Osteocyte (in vitro differentiated cells): ENCODE results near the gene DDX41. TPM values are rescaled to one million over a fixed set of nuclear protein-coding genes. Genes with fewer than 3 reads are reported as not detected.

Source experiments
- DNase-seq: peaks from one replicate; pipeline ENCODE4 v3.0.0; 2021; ENCODE audit warnings: mixed read lengths; ENCODE audit not compliant: unreplicated experiment; ENCODE audit errors: extremely low spot score
- H3K27ac Mint-ChIP-seq: one replicate; pipeline ENCODE4 v1.8.0; 2021; ENCODE audit warnings: mild to moderate bottlenecking, mixed read lengths; ENCODE audit not compliant: unreplicated experiment
- H3K27me3 Mint-ChIP-seq: one replicate; pipeline ENCODE4 v1.8.0; 2021; ENCODE audit warnings: mixed read lengths; ENCODE audit not compliant: unreplicated experiment
- H3K36me3 Mint-ChIP-seq: one replicate; pipeline ENCODE4 v1.8.0; 2021; ENCODE audit warnings: mixed read lengths; ENCODE audit not compliant: unreplicated experiment
- H3K4me1 Mint-ChIP-seq: one replicate; pipeline ENCODE4 v1.8.0; 2021; ENCODE audit warnings: mixed read lengths; ENCODE audit not compliant: unreplicated experiment
- H3K4me3 Mint-ChIP-seq: one replicate; pipeline ENCODE4 v1.8.0; 2021; ENCODE audit warnings: mild to moderate bottlenecking, moderate library complexity, mixed read lengths; ENCODE audit not compliant: unreplicated experiment
- H3K9me3 Mint-ChIP-seq: one replicate; pipeline ENCODE4 v1.8.0; 2021; ENCODE audit warnings: mixed read lengths; ENCODE audit not compliant: unreplicated experiment
- total RNA-seq: library from RNA; stranded (reverse); gene quantifications from 2 replicates; pipeline ENCODE4 v1.2.1, GENCODE V29; 2021
- TF ChIP-seq, protein P1 (sequence below): fragments of 200-600 bp; sonication (generic); IDR thresholded peaks from 2 replicates; pipeline ENCODE4 v1.5.0; 2021; ENCODE audit warnings: antibody characterized with exemption, mild to moderate bottlenecking, moderate library complexity

Gene DDX41
- total RNA-seq, 1 donor from 2014 or later = 83.1 TPM

DNA sequence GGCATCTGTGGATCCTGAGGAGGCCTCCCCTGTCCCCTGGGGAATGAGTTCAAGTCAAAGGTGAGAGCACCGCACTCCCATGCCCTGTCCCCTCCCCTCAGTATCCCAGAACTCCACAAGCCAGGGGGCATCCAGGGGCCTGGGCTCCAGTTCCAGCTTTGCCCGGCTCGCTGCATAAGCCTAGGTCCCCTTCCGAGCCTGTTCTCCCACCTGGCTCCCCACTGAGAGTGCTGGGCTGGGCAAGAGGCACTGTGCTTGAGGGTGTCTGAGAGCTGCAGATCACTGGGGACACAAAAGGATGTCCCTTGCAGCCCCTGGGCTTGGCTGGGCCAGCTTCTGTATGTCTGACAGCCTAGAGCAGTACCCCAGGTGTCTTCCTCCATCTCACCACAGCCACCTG is 11.7 kb downstream of the DDX41 start:
- Mint-ChIP-seq H3K4me3 (no peak overlapping the region), H3K27me3 (no peaks in the 10 kb centered on the region), H3K36me3 (peaks cover 2% of the 10 kb centered on the region), H3K9me3 (no peaks in the 10 kb centered on the region), H3K27ac (no peak overlapping the region), H3K4me1 (peaks cover 22% of the 10 kb centered on the region)
- no peak for DNase-seq
- TF ChIP-seq, protein P1, sequence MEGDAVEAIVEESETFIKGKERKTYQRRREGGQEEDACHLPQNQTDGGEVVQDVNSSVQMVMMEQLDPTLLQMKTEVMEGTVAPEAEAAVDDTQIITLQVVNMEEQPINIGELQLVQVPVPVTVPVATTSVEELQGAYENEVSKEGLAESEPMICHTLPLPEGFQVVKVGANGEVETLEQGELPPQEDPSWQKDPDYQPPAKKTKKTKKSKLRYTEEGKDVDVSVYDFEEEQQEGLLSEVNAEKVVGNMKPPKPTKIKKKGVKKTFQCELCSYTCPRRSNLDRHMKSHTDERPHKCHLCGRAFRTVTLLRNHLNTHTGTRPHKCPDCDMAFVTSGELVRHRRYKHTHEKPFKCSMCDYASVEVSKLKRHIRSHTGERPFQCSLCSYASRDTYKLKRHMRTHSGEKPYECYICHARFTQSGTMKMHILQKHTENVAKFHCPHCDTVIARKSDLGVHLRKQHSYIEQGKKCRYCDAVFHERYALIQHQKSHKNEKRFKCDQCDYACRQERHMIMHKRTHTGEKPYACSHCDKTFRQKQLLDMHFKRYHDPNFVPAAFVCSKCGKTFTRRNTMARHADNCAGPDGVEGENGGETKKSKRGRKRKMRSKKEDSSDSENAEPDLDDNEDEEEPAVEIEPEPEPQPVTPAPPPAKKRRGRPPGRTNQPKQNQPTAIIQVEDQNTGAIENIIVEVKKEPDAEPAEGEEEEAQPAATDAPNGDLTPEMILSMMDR = no peak

DNA sequence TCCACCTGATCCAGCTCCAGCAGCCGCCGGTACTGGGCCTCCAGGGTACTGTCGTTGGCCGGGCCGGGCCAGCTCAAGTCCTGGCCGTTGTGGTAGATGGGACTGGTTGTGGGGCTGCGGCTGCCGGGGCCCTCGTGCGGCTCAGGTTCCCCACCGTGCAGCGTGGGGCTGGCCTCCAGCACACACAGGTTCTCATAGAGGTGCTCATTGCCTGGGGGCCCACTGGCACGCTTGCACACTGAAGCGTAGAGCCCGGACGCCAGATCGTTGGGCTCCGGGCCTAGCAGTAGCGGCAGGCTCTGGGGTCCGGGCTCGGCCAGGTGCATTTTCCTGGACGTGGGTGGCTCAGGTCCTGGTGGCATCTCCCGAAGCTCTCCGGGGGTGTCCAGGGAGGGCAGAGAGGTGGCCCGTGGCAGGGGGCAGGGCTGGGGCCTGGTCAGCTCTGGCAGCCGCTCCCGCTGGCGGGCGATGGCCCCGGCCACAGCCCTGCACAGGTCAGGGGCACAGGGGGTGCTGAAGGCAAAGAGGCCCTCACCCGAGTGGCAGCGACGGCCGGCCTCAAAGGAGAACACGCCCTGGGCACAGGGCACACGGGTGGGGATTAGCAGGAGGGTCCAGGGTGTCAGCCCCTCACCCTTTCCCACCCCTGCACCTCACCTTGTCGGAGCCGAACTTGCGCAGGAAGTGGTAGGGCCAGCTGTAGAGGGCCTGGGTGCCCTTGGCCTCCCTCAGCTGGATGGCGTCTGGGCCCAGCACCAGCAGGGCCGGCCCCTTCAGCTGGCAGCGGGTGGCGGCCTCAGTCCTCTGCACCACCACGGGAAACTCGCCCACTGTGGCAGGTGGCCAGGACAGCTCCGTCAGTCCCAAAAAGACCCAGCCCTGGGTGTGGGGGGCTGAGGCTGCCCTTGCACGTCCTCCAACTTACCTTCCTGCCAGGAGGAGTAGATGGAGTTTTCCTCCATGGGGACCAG is 12.4 kb downstream of the DDX41 start:
- peaks cover 2% of the 10 kb centered on the region for H3K36me3 Mint-ChIP-seq
- no peak for DNase-seq
- no peaks in the 10 kb centered on the region for H3K27me3 Mint-ChIP-seq
- H3K4me3 Mint-ChIP-seq = no peak overlapping the region
- no peaks in the 10 kb centered on the region for H3K9me3 Mint-ChIP-seq
- H3K4me1 Mint-ChIP-seq = peaks cover 29% of the 10 kb centered on the region
- H3K27ac Mint-ChIP-seq = no peak overlapping the region
- TF ChIP-seq, protein P1 = no peak

DNA sequence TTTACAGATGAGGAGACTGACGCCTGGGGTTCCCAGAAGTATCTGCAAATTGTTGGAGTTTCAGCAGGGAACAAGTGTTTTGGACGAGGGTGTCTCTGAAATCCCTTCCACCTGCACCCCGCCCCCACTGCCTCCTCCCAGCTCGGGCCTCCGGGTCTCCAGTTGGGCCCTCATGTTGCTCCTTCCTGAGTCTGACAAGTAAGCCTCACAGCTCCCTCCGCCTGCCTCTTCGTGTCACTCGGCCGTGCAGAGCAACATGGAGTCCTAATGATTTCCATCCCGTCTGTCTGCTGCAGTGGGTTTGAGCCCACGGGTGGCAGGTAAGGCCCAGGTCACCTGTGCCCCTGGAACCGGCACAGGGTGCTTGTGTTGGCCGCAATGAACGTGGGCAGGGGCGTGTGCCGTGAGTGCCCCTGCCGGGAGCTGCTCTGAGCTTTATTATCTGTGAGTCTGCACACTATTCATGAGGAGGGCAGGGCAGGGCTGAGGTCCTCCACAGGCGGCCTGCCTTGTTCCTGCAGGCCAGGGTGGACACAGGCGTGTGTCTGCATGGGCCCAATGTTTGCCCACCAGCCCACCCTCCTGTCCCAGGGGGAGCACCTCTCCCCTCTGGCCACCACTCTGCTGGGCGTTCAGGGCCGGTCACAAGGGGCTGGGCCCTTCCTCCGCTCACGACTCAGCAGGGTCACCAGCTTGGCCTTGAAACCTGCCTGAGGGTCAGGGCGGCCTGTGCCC is 13.2 kb downstream of the DDX41 start:
- no peak overlapping the region for H3K27ac Mint-ChIP-seq
- TF ChIP-seq, protein P1 = no peak
- peaks cover 38% of the 10 kb centered on the region for H3K4me1 Mint-ChIP-seq
- H3K9me3 Mint-ChIP-seq = no peaks in the 10 kb centered on the region
- no peak for DNase-seq
- no peaks in the 10 kb centered on the region for H3K27me3 Mint-ChIP-seq
- H3K36me3 Mint-ChIP-seq = peaks cover 2% of the 10 kb centered on the region
- no peak overlapping the region for H3K4me3 Mint-ChIP-seq

DNA sequence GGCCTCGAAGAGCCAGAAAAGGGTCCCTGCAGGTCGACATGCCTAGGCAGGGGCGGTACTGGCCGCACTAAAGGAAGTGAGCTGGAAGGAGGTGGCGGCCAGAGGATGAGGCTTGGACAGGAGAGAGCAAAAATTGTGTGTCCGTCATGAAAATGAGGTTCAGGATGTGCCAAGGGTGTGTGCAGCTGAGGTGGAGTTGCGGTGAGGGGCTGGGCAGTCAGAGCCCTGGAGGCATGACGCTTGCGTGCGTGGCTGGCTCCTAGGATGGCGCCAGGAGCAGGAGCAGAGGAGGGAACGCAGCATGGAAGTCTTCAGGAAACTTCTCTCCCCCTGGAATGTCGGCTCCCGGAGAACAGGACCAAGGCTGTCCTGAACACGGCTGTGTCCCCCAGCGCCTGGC is 13.9 kb downstream of the DDX41 start:
- no peak for DNase-seq
- Mint-ChIP-seq H3K4me3 (no peak overlapping the region), H3K27ac (no peak overlapping the region), H3K27me3 (no peaks in the 10 kb centered on the region), H3K4me1 (peaks cover 44% of the 10 kb centered on the region), H3K9me3 (no peaks in the 10 kb centered on the region), H3K36me3 (peaks cover 2% of the 10 kb centered on the region)
- TF ChIP-seq, protein P1 = no peak
